ENCODE data around the gene TXNRD1.
"Not testable (repeated sequence)": the region's sequence is repeated elsewhere in the genome, so short reads cannot be mapped to it uniquely, and the experiment has no call there.

TXNRD1 gene

DNA sequence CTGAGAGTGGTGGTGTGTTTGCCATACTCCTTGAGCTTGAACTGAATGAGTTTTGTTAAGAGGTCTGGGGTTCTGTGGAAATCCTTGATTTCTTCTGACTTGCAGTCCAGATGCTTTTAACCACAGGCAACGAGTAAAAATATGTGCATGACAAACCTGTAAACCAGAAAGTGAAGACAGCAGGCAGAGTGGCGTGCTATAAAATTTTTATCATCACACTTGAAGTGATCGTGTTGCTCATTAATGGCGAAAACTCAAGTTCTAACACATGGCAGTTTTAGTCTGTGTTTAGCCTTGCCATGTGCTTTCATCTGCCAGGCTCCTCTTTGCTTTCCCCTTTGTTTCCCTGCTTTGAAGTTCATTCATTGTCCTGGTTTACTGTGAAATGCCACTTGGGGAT is 28.0 kb downstream of the TXNRD1 start:
- DNase-seq = no peak

DNA sequence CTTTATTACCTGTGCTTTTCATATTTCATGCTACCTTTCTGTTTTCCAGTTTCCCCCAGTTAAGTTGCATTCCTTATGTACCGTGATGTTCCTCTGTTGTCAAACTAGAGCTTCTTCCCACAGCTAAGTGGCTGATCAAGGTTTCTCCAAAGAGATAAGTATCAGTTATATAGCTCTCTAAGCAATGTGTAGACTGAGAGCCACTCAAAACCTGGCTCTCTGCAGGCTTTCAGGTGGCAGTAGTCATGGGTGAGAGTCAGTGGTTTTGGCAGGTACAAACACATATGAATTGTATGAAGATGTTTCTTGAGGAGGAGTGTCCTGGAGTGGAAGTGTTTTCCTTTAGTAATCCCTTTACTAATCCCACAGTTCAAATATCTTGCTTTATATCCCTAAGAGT is 28.4 kb downstream of the TXNRD1 start:
- no peak for DNase-seq

DNA sequence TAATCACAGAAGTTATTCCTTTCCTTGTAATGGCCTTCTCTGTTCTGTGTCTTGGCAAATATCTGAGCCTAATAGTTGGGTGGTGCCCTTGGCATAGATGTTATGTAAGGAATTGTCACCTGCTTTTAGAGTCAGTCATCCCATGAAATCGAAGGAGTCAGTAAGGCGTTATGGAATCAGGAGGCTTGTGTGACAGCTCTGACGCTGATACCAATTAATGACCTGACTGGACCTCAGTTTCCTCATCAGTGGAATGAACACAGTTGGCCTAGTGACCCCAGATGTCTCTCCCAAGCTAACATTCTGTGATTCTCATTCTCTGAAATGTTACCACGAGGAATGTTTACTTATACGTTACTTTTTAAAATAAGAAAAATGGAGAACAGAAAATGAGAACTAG is 32.1 kb downstream of the TXNRD1 start:
- DNase-seq = no peak

DNA sequence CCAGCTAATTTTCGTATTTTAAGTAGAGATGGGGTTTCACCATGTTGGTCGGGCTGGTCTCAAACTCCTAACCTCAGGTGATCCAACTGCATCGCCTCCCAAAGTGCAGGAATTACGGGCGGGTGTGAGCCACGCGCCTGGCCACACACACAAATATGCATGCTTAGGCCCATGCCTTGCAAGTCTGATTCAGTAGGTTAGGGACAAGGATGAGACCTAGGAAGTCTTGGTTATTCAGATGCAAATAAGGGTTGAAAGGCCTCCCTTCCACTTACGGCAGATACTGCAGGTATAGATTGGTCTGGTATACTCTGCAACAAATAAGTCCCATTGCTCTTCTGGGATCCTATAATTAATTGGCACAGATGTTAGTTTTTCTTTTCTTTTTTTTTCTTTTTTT is 32.9 kb downstream of the TXNRD1 start:
- DNase-seq = no peak

DNA sequence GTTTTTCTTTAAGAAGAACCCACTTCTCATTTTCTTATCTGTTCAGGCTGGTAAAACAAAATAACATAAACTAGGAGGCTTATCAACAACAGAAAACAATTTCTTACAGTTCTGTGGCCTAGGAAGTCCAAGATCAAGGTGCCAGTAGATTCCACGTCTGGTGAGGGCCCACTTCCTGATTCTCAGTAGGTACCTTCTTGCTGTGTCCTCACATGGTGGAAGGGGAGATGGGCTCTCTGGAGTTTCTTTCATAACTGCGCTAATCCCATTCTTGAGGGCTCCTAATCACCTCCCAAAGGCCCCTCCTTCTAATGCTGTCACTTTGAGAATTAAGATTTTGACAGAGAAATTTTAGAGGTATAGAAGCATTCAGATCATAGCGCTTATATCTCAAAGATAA is 33.4 kb downstream of the TXNRD1 start:
- DNase-seq = no peak

DNA sequence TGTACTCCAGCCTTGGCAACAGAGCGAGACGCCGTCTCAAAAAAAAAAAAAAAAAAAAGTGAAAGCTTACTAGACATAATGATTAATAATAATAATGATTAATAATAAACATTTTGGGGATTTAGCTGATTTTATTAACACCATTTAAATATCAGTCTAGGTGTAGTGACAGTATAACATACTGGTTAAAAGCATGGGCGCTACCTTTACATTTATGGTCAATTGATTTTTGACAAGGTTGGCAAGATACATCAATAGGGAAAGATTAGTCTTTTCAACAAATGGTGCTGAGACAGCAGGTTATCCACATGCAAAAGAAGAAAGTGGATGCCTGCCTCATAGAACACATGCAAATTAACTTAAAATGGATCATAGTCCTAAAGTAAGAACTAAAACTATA is 34.3 kb downstream of the TXNRD1 start:
- DNase-seq = no peak

DNA sequence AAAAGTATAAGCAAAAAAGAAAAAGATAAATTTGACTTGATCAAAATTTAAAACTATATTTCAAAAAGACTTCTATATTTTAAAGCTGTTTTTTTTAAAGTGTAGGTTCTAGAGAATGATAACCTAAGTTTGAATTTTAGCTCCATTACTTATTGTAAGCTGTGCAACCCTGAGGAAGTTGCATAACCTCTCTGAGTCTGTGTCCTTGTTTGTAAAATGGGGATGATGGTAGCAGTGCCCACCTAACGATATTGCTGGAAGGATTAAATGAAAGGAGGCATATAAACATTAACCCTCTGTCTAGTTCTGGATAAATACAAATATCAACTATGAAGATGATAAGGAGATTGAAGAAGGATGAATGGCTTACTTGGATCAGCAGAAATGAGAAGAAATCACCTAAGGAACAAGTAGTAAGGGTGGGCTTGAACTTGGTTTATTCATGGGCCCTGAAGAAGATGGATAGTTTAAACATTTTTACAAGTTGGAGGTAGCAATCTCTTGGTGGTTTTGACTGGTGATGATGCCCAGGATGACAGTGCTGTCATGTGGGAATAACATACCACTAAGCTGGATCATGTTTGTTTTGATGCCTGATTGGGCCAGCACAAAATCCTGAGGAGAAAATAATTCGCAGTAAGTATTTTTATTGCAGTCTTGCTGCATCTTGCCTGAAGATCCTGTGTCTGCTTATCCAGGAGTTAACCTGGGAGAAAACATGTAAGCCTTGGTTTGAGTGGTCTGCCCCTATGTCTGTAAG is 35.0 kb downstream of the TXNRD1 start:
- DNase-seq = no peak

DNA sequence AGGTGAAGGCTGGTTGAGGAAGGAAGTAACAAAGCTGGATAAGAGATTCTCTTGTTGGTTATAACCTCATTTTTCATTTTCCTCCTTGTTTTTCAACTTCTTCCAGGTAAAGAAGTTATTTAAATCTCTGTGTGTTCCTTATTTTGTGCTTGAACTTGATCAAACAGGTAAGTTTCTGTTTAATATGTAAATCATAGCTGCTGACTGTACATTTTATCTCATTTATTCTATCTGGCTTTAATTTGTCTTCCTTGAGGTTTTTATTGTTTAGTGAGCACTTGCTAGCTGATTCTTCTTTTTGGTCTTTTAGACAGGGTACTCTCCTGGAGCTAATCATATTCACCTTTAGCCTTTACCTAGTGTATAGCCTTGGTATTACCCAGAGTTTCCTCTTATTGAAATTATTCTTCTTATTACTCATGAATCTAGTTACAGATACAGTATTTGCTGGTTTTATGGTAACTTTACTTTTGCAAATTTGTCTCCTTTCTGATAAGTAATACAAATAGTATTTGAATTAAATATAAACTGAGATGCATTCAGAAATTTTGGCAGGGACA is 42.4 kb downstream of the TXNRD1 start:
- DNase-seq = no peak

DNA sequence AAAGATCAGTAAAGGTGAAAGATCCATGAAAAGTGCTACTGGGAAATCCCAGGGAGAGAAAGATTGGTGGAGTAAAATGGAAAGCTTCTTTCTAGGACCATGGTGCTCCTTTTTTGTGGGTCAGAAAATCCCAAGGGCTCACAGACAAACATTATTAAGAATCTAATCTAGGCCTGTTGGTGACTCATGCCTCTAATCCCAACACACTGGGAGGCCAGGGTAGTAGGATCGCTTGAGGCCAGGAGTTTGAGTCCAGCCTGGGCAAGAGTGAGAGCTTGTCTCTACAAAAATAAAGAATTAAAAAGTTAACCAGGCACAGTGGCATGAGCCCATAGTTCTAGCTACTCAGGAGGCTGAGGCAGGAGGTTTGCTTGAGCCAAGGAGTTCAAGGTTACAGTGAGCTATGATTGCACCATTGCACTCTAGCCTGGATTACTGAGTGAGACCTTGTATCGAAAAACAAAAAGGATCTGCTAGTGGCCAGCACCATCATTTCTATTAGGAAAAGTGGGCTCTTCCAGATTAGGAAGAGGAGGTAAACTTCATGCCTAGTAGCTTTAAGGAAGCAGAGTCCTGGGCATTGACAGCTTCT is 43.0 kb downstream of the TXNRD1 start:
- no peak for DNase-seq

DNA sequence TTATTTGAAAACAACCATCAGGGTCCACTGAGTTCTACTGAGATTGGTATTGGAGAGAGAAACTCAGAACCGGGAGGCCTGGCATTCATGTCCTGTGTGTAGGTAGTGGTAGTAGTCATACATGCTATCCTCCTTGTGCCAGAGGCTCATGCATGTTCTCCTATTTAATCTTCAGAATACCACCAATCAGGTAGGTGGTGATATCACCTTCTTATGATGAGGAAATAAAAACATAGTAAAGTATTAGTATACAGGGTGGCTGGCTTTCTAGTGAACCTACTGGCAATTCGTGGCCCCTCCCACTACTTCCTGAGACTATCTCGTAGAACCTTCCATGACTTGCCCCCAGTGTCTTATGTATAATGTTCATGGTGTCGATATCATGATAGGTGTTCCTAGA is 47.4 kb downstream of the TXNRD1 start:
- DNase-seq = no peak

DNA sequence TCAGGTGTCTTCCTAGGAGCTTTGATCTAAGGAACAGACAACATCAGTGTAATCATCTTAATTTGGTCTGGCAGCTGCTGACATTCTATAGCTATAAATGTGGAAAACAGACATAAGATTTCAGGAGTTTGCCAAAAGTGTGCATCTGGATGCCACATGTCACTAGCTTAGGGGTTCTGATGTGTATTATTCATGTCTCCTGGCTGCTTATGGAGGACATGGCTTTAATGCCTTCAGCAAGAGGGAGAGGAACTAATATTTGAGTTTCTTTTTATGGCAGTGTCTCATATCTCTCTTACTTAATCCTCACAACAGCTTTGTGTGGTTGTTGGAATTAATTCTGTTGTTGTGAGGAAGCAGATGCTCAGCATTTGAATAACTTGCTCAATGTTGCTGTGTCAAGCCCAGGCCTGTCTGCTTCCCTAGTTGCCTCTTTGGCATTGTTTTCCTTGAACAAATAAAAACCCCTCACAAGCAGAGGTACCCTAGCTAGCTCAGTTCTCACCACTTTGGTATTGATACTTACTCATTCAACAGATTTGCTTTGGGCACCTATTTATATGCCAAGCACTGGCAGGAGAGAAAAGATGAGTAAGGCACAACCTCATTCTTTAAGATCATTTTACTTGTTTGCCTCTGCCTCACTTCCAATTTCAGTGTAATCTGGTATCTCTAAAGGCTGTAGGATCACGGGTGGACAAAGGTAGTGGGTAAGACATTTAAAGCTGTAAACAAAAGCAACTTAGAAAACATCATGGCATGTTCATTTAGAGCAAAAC is 48.2 kb downstream of the TXNRD1 start:
- no peak for DNase-seq

DNA sequence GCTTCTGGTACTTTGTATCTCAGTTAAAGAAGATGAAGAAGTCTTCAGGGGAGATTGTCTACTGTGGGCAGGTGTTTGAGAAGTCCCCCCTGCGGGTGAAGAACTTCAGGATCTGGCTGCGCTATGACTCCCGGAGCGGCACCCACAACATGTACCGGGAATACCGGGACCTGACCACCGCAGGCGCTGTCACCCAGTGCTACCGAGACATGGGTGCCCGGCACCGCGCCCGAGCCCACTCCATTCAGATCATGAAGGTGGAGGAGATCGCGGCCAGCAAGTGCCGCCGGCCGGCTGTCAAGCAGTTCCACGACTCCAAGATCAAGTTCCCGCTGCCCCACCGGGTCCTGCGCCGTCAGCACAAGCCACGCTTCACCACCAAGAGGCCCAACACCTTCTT is 49.9 kb downstream of the TXNRD1 start:
- not testable (repeated sequence) for DNase-seq

DNA sequence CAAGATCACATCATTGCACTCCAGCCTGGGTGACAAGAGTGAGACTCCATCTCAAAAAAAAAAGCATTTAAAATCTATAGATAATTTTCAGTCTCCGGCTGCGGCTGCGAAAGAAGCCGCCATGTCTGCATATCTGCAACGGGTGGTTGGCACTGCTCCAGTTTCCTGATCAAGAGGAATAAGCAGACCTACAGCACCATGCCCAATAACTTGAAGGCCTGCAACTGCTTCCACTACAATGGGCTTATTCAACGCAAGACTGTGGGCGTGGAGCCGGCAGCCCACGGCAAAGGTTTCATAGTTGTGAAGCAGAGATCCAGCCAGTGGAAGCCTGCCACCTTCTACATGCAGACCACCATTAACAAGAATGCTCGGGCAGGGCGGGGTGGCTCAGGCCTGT is 57.4 kb downstream of the TXNRD1 start:
- no peak for DNase-seq

DNA sequence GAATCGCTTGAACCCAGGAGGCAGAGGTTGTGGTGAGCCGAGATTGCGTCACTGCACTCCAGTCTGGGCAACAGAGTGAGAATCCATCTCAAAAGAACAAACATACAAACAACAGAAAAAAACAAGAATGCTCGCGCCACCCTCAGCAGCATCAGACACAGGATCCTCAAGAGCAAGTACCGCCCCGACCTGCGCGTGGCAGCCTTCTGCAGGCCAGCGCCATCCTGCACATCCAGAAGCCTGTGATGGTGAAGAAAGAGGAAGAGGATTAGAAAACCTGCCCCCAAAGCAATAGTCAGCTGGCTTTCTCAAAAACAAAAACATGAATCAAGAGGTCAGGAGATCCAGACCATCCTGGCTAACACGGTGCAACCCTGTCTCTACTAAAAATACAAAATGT is 57.9 kb downstream of the TXNRD1 start:
- DNase-seq = no peak

DNA sequence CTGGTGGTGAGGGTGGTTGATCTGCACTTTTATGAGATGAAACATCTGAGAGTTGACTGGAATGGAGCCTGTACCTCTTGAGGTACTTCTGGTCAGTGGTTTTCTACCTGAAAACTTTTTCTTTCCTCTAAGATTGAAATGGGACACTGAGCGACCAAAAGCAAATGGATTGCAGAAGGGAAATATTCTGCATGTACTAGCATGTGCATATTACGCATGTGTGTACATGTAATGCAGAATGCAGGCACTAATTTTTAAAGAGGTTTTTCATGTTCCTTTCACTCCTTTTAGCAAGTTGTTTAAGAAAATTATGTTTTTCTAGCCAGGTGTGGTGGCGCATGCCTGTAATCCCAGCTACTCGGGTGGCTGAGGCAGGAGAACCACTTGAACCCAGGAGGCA is 59.2 kb downstream of the TXNRD1 start:
- no peak for DNase-seq

DNA sequence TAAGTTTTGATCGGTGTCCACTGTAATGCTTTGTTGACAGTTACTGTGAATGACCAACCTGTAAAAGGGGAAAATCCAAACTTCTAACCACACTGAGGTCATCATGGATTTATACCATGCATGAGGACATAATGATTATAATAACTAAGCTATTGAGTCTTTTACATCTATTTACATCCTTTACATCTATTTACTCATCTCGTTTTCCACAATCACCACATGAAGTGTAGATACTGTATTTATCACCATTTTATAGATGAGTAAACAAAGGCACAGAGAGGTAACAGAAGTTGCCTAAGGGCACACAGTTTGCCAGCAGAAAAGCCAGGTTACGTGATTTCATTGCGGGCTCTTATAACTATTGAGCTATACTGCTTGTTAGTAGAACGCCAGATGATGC is 60.1 kb downstream of the TXNRD1 start:
- DNase-seq = no peak

DNA sequence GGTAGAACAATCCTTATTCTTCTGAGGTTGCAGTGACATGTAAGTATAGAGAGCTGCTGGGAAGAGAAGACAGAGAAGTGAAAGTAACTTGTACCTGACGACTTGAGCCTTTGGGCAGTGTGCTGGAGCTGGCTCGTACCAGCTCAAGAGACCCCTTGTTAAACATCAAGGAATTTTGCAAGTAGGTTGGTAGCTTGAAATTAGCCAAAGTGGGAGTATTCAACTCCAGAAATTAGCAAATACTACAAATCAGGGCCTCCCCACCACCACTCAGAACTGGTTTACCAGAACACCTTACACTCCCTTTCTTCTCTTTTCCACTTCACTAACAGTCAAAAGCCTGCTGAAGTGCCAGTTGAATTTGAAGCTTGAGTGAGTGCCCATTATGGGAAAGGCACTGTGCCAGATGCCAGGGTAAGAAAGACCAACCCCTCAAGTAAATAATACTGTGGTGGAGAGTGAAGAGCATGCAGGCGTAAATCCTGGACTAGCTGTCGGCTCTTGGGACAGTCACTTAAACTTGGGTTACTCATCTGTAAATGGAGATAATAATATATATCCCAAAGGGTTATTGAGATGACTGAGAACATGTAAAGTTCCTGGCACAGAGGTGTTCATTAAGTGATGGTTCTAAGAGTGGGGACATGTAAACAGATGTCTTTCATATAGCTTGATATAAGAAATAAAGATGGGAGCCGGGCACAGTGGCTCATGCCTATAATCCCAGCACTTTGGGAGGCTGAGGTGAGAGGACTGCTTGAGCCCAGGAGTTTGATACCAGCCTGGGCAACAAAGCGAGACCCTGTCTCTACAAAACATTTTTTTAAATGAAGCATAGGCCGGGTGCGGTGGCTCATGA is 60.9 kb downstream of the TXNRD1 start:
- DNase-seq = no peak

DNA sequence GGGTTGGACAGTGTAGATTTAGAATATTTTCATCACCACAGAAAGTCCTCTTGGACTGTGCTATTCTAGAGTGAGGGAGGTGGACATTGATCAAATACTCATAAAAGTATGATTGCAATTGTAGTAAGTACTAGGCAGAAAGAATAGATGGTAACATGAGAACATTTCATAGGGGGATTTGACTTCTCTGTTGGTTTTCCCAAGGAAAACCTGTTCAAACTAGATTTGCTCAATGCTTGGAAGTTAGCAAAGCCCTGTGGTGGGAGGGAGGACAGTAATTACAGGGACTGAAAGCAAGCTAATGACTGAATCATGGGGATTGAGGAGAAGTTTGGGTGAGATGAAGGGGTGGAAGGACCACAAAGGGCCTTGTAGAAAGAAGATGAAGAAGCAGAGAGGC is 63.6 kb downstream of the TXNRD1 start:
- DNase-seq = no peak

DNA sequence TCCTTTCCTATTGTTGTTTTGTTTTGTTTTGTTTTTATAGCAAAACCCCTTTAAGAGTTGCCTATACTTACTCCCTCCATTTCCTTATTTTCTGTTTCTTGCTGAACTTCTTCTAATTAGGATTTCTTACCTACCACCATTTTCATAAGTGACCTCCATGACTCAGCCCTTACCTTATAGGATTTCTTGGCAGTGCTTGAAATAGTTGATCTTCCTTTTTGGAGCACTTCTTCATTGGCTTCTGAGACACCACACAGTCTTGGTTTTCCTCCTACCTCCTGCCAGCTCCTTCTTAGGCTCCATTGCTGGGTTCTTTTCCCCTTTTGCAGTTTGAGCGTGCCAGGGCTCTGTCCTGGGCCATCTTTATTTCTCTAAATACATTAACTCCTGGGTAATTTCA is 64.5 kb downstream of the TXNRD1 start:
- DNase-seq = no peak

DNA sequence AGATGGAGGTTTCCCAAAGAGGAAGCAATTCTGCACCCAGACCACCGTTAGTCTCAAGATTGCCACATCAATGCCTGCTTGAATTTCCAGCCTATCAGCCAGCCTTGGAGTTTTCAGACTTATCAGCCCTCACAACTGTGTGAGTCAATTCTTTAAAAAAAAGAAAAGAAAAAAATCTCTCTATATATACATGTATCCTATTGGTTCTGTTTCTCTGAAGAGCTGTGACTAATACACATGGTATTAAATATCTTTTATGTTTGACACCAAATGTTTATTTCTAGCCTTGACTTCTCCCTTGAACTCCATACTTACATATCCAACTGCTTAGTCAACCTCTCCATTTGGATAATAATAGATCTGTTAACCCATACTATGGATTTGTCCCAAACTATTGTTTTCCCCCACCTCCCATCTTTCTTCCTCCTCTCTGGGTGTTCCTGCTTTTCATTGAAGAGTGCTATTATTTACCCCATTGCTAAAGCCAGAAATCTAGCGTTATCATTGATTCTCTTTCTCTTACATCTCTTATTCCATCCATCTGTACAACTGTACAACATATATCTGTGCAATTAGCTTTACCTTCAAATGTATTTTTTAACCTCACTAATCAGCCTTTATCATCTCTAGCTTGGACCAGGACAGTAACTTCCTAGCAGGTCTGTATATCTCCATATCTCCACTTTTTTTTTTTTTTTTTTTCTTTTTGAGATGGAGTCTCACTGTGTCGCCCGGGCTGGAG is 65.3 kb downstream of the TXNRD1 start:
- DNase-seq = no peak

DNA sequence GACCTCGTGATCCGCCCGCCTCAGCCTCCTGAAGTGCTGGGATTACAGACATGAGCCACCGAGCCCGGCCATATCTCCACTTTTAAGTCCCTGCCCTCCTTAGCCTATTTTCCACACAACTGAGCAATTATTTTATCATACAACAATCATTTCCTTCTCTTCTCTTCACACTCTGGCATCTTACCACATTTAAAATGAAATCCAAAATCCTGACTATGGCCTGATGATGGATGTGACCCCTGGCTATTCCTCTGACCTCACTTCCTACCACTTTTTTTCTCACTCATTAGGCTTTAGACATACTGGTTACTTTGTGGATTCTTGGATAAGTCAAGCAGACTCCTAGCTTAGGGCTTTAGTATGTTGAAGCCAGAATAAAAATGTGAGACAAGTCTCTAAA is 66.1 kb downstream of the TXNRD1 start:
- DNase-seq = no peak

DNA sequence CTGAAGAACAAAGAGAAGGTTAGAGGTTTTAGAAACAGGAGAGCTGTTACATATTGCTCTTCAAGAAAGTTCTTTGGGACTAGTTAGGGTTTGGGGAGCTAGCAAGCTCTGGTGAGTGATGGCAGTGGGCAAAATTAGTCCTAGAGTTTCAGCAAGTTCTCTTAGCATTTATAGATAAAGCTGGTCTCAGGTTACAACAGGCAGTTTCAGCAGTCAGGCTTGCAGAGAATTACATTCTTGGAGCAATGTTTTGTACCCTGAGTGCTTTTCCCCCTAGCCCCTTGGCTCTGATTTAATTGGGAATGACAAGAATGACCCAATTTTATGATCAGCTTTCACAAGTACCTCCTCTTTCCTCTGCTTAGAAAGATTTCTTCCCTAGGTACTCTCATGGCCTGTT is 66.5 kb downstream of the TXNRD1 start:
- no peak for DNase-seq

All from CD4-positive, alpha-beta T cell treated with Interleukin-12 subunit alpha and Interleukin-12 subunit beta, for 1 hour (primary cell).